ENCODE measurements around the gene CDC14B. TPM values are rescaled to one million over a fixed set of nuclear protein-coding genes. Genes with fewer than 3 reads are reported as not detected.
"Not testable (repeated sequence)": the region's sequence is repeated elsewhere in the genome, so short reads cannot be mapped to it uniquely, and the experiment has no call there.

The CDC14B gene
- total RNA-seq, 1 donor from 2014 or later = 7.5 TPM

DNA sequence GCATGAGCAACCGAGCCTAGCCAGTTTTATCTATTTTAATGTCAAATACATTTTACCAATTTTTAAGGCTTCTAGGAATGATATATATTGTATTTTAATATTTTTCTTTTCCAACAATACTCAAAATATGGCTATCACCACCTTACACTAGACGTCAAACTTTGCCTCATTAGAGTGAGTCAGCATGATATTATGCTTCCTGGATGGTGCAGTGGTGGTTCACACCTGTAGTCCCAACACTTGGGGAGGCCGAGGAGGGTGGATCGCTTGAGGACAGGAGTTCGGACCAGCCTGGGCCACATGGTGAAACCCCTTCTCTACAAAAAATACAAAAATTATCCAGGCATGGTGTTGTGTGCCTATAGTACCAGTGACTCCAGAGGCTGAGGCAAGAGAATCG lies 7.3 kb upstream of the CDC14B start:
- no peak for DNase-seq (ENCODE audit: low read depth in 2 of 2)

DNA sequence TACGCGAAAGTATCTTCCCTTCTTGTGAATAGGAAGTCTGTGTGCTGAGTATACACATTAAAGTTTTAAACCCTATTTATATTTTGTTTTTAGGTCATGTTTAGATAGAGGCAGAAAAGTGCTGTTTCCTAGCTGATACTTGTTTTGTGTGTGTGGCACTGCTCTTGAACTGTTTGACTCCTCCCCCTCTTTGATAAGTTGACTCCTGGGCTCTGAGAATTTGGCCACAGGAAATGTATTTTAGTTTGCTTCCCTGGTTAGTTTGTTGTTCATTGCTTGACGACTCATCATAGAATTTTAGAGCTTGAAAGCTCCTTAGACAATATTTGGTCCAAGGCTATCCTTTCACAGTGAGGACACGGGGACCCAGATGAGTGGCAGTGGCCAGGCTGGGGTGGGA lies 2.0 kb upstream of the CDC14B start:
- DNase-seq (ENCODE audit: low read depth in 2 of 2) = peak in 1 of 2 donors; percentile 13

DNA sequence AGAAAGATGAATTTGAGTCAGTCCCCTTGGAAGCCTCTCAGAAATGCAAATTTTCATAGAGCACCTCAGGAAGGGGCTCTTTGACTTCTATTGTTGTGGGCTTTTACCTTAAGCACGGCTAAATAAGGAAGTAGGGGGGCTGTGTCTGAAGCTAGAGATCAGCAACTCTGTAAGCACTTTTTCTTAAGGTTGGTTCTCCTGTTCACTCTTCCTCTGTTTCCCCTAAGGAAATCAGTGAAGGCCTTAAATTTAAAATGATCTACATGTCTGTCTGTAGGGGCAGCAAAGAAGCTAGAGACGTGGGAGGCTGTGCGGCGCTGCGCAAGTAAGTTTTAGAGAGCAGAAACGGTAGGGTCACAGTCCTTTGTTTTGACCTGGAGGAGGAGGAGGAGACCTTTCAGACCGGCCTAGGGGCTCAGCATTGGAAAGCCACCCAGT lies 1.2 kb upstream of the CDC14B start:
- no peak for DNase-seq (ENCODE audit: low read depth in 2 of 2)

DNA sequence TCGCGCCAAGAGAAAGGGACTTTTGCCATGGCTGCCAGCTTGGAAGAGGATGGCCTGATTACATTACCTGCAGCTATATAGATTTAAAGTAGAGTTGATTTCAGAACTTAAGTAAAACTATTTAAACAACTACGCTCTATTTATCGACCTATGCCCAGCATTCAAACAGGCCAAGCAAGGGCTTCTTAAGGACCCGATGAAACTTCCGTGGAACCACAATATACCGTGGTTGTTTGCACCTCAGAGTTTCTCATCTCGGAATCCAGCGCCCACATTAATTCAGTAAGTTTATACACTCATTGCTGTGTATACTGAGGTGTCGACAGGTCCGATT lies 505 bp upstream of the CDC14B start:
- DNase-seq (ENCODE audit: low read depth in 2 of 2) = no peak

DNA sequence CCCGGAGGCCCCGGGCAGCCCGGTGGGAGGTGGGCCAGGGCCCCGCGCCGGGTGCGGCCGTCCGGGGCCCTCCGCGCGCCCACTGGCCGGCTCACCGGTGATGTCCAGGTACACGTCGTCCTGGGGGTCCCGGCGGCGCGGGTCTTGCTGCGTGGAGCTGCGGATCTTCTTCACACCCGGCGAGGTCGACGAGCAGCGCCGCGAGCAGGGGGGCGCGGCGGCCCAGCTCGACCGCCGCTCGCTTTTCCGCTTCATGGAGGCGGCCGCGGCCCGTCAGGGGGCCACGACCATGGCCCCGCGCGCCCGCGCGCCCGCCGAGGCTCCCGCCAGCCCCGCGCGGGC lies 548 bp downstream of the CDC14B start:
- DNase-seq (ENCODE audit: low read depth in 2 of 2) = no peak

DNA sequence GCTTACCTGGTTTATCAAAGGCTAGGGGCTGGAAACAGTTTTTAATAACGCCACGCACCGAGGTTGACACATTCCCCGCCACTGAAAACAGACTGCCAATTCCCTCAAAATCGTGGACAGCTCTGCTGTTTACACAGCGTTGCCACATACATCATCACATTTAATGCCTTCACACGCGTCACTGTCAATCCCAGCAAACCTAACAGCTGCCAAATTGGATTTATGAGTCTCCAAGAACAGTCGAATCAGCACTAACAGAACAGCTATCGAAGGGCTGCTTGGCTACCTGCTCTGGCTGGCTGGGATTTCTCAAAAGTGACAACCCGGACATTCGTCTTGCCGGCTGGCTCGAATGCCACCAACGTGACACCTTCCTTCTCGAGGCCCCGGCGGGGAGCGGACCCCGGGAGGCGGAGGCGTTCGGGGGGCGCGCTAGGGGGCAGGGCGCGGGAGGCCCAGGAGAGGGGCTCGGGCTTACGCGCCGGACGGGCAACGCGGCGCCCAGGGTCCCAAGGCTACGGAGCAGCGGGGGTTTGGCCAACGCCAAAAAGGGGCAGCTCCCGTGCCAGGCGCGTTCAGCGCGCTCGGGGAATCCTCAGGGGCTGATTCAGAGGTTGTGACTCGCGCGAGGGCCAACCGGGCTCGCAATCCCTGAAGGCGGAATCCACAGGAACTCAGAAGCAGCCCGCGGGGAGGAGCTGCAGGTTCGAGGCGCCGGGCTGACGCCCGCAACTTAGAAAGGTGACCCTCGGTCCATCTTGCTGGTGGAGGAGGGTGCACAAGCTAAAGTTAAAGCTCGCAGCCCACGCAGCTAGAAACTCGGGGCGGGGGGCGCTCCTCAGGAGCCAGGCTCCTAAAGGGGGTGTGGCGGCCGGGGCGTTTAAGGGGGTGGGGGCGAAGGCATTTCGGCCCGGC lies 1.2 kb downstream of the CDC14B start:
- peak; percentile 30 to 58 for DNase-seq (ENCODE audit: low read depth in 2 of 2)

DNA sequence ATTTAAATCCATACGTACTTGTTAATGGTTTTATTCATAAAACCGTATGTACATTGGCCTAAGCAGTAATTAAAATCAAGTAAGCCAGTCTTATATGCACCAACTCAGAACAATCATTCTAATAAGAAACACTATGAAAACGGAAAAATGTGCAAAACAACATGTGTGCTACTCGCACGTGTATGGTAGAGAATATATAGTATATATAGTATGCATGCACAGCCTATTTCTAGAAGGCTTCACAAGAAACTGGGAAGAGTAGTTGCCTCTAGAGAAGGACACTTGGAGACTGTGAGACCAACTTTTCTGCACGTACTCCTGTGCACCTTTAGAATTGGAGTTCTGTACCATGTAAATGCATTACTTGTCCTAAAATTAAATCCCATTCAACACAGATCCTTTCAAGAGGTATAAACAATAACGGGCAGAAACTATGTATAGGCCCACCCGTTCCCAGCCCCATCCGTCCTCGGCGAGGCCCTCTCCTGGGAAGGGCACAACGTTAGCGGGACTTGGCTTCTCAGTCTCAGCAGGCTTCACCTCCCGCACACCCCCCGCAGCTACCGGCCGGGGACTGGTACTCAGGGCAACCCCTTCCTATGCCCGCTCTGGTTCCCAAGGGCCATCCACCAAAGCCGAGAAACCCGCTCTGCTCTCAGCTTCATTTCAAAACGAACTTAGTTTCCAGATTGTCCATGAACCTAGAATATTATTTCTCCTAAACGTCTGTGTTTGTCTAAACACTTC lies 2.0 kb downstream of the CDC14B start:
- no peak for DNase-seq (ENCODE audit: low read depth in 2 of 2)

DNA sequence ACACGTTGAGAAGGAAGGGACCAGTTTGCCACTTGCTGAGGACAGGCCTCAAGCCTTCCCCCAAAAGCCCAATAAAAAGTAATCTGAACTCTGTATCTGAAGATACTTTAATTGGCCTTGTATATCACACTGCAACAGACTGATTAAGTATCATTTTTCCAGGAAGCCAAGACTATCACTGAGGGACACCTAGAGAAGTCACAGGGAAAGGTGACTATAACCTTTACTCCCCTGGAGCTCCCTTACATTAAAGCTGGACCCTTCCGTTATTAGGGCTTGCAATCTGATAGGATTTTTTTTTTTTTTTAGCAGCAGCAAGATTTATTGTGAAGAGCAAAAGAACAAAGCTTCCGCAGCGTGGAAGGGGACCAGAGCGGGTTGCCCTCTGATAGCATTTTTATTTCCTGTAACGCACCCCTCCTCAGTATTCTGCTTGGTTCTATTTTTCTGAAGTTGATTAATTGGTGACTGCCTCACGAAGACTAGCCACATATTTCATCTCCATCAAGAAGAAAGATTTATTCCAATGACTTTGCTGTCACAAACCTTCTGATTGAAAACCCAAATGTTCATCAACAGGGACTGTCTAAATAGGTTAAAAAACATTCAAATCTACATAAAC lies 2.7 kb downstream of the CDC14B start:
- no peak for DNase-seq (ENCODE audit: low read depth in 2 of 2)

DNA sequence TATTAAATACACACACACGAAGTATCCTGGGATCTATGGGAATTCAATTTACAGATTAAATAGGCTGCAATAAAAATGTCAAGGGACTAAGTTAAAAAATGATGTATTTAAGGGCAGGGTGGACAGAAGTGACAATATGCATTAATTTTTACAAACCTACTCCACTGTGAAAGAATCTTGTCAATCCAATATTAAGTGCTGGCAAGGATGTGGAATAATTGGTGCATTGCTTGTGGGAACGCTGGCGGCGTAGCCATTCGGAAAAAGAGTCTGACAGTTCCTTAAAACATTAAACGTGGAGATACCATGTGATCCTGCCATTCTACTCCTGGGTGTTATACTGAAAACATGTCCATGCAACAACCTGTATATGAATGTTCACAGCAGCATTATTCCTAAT lies 4.2 kb downstream of the CDC14B start:
- DNase-seq (ENCODE audit: low read depth in 2 of 2) = no peak

DNA sequence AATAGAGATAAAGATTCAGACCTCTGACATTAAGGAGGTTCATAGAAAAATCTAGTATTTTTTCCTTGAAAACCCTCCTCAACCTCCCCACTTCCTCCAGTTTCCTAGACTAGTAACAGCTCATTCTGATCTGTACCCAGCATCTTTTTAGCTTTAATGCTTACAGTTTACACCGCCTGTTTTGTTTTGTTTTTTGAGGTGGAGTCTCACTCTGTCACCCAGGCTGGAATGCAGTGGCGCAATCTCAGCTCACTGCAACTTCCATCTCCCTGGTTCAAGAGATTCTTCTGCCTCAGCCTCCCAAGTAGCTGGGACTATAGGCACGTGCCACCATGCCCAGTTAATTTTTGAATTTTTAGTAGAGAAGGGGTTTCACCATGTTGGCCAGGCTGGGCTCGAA lies 5.0 kb downstream of the CDC14B start:
- DNase-seq (ENCODE audit: low read depth in 2 of 2) = not testable (repeated sequence)

DNA sequence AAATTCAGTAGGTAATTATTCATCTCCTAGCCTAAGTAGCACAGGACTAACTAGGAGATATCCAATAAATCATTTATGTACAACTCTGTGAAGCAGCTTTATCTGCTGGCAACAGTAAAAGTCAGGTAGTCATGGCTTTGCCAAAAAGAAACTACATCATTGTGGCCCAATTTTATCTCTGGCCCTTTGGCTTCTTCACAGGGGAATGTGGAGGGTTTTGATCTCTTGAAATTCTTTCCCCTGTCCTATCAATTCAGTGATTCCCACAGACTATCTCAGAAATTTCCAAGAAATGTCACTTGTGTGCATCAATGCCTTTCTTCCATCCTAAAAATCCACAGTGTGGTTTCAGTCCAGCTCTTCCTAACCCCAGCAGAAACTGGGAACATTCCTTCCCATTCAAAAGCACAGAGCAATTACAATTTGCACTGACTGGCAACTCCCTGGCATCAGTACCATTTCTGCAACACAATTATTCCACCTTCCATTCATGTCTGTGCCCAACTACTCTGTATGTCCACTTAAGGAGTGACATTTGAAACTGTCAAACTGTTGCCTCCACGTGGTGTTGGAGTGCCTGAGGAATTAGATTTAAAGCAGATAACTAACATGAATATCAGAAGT lies 6.6 kb downstream of the CDC14B start:
- no peak for DNase-seq (ENCODE audit: low read depth in 2 of 2)

DNA sequence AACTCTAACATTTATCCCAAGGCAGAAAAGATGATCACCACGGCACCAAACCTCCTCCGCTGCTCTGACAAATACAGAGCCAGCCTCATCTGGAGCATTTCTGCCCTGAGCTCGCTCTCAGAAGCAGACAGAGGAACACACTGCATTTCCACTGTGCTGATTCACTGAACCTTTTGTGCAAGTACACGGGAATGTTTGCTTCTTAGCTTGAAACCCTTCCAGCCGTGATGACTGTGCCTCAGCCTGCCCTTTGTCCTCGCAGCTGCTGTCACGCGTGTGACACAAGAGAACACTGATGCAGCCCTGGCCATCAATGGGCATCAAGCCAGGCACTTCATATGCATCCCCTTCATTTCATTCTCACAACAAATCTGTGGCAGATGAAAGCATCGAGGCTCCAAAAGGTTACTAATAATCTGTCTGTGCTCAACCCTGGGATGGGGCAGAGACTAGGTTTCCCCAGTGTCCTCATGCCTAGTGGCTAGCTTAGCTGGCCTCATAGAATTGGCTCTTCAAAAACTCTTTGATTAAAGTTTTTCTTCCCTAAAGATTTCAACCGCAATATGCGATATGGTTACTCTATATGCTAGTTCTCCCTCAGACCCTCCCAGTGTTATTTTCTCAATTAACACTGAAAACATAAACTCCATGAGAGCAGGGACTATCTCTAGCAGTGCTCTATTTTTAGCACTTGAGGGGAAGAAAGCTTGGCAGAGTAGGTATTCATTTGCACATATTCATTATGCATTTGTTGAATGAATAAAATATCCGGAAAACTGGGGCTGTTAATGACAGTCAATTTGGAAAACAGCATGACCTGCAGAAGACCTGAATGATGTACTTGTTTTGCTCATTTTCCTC lies 7.3 kb downstream of the CDC14B start:
- peak; percentile 55 to 59 for DNase-seq (ENCODE audit: low read depth in 2 of 2)

DNA sequence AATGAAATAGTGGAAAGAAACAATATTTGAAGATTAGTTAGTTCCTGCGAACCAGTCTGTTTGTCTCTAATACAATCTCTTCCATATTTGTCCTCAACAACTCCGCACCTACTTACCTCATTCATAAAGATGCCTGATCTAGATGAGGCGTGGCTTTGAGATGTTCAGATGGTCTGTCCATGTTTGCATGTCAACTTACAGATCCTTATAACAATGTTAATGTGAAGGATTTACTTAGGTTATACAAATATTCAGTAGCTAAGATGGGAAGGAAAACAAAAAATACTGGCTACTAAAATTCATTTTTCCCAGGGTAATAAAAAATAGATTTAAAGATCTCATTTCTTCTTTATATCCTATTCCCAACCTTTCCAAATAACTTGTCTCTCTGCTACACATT lies 8.3 kb downstream of the CDC14B start:
- no peak for DNase-seq (ENCODE audit: low read depth in 2 of 2)

DNA sequence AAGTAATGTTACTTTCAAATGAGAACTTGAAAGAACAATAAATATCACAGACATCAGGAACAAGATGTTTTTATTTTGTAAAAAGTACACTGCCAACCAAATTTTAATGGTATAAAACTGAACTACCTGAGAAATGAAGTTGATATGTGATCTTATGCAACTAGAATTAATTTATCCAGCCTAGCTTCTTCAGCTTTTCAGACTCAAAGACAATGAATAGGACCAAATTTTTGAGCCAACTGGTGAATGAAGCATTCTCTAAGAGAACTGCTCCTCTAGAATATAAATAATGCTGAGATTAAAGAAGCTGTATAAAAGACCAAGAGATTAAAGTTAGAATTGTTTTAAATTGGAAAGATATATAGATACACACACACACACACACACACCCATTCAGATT lies 9.9 kb downstream of the CDC14B start:
- no peak for DNase-seq (ENCODE audit: low read depth in 2 of 2)

DNA sequence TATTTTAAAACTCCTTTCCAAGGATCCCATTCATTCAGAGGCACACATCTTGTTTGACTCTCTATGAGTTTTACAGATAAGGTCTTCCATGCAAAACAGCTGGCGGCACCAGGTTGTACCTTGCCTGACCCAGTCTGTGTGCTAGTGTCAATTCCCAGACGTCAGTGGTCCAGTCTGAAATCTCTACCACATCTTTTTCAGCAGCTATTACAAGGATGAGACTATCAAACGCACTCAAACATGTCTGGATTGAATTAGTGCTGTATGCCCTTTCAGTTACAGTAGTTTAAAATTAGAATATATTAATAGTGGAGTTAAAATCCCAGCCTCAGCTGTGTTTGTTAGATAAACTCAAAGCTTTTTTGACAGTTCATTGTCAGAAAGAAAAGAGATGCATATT lies 11.7 kb downstream of the CDC14B start:
- no peak for DNase-seq (ENCODE audit: low read depth in 2 of 2)

DNA sequence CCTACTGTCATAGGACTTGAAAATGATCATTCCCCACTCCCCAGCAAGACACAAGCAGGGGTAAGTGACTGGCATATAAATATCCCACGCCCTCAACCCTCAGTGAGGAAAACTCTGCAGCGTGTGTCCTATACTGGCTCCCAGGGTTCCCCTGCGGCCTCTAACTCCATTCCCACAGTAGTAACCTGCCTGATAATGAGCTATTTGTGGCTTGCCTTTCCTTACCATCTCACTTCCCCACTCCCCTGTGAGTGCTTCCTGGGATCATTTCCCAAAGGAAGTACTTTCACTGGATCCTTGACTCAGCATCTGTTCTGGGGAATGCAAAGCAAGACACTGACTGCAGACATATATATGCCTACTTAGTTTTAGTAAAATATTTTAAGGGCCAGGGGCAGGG lies 14.3 kb downstream of the CDC14B start:
- DNase-seq (ENCODE audit: low read depth in 2 of 2) = peak in 1 of 2 donors; percentile 32

DNA sequence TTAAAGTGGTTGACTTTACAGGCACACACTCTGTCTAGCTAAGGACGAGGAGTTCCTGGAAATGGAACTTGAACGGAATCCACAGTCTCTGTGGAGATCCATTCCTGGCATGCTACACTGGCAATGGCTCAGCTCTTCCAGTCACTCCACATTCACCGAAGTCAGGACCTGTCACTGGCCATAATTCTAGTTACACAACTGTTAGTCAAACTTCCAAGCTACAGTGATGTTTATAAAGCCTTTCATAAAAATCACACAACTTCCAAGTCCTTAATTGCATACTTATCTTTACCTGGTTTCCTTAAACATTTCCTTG lies 15.7 kb downstream of the CDC14B start:
- no peak for DNase-seq (ENCODE audit: low read depth in 2 of 2)

DNA sequence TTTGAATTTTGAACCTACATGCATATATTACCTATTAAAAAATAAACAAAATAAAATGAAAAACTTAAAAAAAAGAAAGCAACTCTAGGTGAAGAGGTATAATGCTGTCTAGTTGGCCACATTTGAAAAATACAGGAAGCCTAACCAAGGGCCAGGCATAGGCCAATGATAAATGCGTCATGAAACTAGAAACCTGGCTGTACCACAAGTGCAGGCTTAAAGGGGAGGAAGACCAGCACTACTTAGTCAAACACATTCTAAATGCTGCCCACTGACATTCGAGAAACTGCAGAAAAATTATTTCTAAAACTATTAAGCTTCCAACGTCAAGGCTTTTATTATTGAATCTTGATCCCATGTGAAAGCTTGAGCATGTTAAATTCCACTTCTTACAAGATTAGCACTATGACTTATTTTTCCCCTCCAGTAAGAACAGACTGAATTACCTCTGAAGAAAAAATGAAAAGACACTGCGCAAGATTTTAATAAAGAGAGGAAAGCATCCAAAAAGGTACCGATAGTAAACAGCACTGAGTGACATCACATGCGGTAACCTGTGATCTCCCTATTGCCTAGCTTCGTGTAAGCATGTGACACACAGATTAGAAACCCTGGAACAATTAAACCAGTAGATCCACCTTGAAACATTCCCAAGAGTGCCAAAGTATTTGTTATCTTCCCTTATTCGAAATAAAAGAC lies 16.2 kb downstream of the CDC14B start:
- no peak for DNase-seq (ENCODE audit: low read depth in 2 of 2)

DNA sequence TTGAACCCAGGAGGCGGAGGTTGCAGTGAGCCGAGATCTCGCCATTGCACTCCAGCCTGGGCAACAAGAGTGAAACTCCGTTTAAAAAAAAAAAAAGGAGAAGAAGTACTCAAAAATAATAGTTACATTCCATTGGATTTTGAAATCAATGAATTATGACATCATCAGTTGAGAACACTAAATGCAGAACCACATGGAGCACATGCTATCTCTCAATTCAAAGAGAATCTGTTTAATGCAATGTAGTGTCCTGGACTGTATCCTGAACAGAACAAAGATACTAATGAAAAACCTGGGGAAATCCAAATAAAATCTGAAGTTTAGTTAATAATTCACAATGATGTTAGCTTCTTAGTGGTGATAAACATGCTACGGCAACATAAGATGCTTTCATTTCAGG lies 20.3 kb downstream of the CDC14B start:
- DNase-seq (ENCODE audit: low read depth in 2 of 2) = no peak

DNA sequence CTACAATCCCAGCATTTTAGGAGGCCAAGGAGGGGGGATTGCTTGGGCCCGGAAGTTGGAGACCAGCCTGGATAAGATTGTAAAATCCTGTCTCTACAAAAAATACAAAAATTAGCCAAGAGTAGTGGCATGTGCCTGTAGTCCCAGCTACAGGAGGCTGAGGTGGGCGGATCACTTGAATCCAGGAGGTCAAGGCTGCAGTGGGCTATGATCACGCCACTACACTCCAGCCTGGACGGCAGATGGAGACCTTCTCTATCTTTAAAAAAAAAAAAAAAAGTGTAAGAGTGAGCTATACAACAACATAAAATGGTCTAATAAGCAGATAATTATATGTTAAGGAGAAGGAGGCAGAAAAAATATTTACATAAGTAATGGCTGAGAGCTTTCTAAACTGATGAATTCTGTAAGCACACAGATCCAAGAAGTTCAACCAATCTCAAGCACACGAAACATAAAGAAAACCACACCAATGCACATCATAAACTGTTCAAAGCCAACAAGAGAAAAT lies 23.0 kb downstream of the CDC14B start:
- DNase-seq (ENCODE audit: low read depth in 2 of 2) = no peak
